Adipocyte (in vitro differentiated cells): ENCODE measurements around the gene DAB2.
"Not testable (repeated sequence)": the region's sequence is repeated elsewhere in the genome, so short reads cannot be mapped to it uniquely, and the experiment has no call there.

Experiments used
- DNase-seq: peaks from one replicate; pipeline ENCODE4 v3.0.0-alpha.2; 2015; ENCODE audit warnings: low read depth
- H3K27me3 ChIP-seq: replicated peaks from 2 replicates; pipeline ENCODE4 v1.7.0; 2013; ENCODE audit warnings: mild to moderate bottlenecking, low read length, moderate library complexity; ENCODE audit not compliant: control insufficient read depth, insufficient read depth
- H3K36me3 ChIP-seq: 2 replicates; pipeline ENCODE4 v1.7.0; 2013; ENCODE audit warnings: low read length, mild to moderate bottlenecking, moderate library complexity; ENCODE audit not compliant: control insufficient read depth, insufficient read depth, severe bottlenecking
- H3K4me1 ChIP-seq: 2 replicates; pipeline ENCODE4 v1.7.0; 2013; ENCODE audit warnings: mild to moderate bottlenecking, low read length, moderate library complexity; ENCODE audit not compliant: control insufficient read depth, insufficient read depth
- H3K4me3 ChIP-seq: 2 replicates; pipeline ENCODE4 v1.7.0; 2013; ENCODE audit warnings: mild to moderate bottlenecking, low read length, moderate library complexity
- H3K9ac ChIP-seq: 2 replicates; pipeline ENCODE4 v1.7.0; 2013; ENCODE audit warnings: mild to moderate bottlenecking, low read length, moderate library complexity
- H3K9me3 ChIP-seq: 2 replicates; pipeline ENCODE4 v1.7.0; 2013; ENCODE audit warnings: mild to moderate bottlenecking, low read length, moderate library complexity; ENCODE audit not compliant: control insufficient read depth

The DAB2 gene

DNA sequence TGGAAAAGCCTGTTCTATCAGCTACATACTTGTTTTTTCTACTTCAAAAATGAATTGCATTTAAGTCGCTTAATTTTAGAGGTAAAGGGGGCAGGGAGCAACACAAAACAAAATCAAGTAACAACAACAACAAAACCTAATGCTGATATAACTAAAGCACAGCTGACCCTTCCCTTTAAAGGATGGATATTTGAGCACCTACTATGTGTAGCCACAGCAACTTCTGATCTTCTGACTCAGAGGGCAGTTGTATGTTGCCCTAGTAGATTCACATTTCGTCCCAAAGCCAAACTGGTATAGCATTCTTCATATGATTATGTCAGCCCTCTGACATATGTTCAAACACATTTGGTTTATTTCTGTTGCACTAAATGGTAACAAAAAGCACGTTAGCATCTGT lies 6.8 kb downstream of the DAB2 start:
- H3K4me1 ChIP-seq, result peaks cover 95% of the 10 kb centered on the region
- H3K36me3 ChIP-seq, result peaks cover 50% of the 10 kb centered on the region
- H3K27me3 ChIP-seq, result no peaks in the 10 kb centered on the region
- H3K4me3 ChIP-seq, result peak overlapping the region; percentile 96
- peak overlapping the region; percentile 98 for H3K9ac ChIP-seq
- DNase-seq, result no peak
- no peaks in the 10 kb centered on the region for H3K9me3 ChIP-seq

- Histone ChIP-seq H3K36me3 (peaks cover 60% of the 10 kb centered on the region), H3K27me3 (no peaks in the 10 kb centered on the region), H3K9me3 (no peaks in the 10 kb centered on the region), H3K4me3 (peak overlapping the region; percentile 34), H3K9ac (peak overlapping the region; percentile 28), H3K4me1 (peaks cover 96% of the 10 kb centered on the region)
- DNase-seq, result no peak
These were observed 9.6 kb downstream of the DAB2 start for GRCh38 chr5:39415201-39415600.

DNA sequence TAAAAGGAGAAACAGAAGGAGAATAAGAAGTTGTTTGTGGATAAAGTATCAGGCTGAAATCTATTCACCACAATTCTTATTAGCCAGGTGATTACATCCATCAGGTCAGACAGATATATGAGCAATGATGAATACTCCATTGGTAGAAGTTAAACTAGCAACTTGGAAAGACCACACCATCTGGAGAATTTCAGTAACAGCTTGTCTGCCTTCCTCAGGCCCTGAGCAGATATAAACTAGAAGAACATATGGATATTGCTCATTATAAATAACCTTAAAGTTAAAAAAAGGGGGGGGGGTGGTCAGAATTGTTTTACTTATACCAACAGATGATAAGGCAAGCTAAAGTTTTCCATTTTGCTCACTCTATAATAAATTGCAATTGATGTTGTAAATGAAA lies 10.4 kb downstream of the DAB2 start:
- peaks cover 60% of the 10 kb centered on the region for H3K36me3 ChIP-seq

DNA sequence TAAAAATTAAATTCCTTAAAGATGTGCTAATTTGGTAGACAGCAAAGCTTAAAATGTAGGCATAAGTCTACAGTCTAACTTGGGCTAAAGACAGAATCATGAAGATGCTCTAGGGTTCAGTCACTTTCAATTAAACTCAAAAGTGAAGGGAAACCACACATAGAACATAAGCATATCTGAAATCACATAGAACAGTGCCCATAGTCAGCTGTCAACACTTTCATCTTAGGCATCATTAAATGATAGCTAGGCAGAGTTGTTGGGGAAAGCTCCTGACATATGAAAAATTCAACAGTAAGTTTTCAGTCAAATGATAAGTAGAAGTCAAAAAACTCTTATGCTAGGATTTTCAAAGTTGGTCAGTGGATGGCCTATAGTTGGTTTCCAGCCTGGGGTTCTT lies 11.0 kb downstream of the DAB2 start:
- peaks cover 60% of the 10 kb centered on the region for H3K36me3 ChIP-seq
- peaks cover 96% of the 10 kb centered on the region for H3K4me1 ChIP-seq
- no peak overlapping the region for H3K9ac ChIP-seq
- H3K27me3 ChIP-seq, result no peaks in the 10 kb centered on the region
- H3K4me3 ChIP-seq, result peak overlapping the region; percentile 28
- no peaks in the 10 kb centered on the region for H3K9me3 ChIP-seq
- no peak for DNase-seq

More for the DNA sequence above, 10.4 kb downstream of the DAB2 start:
- H3K27me3 ChIP-seq, result no peaks in the 10 kb centered on the region
- H3K9ac ChIP-seq, result peak overlapping the region; percentile 11
- DNase-seq, result no peak
- H3K9me3 ChIP-seq, result no peaks in the 10 kb centered on the region
- no peak overlapping the region for H3K4me3 ChIP-seq
- H3K4me1 ChIP-seq, result peaks cover 96% of the 10 kb centered on the region

- DNase-seq, result no peak
- peaks cover 67% of the 10 kb centered on the region for H3K36me3 ChIP-seq
- no peaks in the 10 kb centered on the region for H3K27me3 ChIP-seq
- peaks cover 96% of the 10 kb centered on the region for H3K4me1 ChIP-seq
- H3K4me3 ChIP-seq, result peak overlapping the region; percentile 28
- peak overlapping the region; percentile 47 for H3K9ac ChIP-seq
- H3K9me3 ChIP-seq, result no peaks in the 10 kb centered on the region
These were observed 11.9 kb downstream of the DAB2 start for GRCh38 chr5:39412721-39413394.

DNA sequence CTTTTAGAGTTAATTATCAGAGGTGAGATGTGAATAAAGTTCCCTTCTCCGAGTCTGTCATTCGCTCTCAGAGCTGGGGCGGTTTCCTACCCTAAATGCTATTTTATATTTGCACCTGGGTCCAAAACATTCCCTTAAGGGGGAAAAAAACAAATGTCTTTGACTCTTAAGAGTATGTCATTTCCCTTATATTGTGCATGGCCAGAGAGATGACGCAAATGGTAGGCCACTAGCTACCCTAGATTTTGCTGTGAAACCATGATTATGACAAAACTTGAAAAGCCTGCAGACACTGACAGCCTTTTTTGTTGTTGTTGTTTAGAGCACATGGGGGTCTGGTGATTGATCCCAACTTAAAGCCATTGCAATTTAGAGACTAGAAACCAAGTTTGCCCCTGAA lies 12.8 kb downstream of the DAB2 start:
- H3K4me3 ChIP-seq, result peak overlapping the region; percentile 67
- peaks cover 99% of the 10 kb centered on the region for H3K4me1 ChIP-seq
- H3K9me3 ChIP-seq, result no peaks in the 10 kb centered on the region
- peaks cover 67% of the 10 kb centered on the region for H3K36me3 ChIP-seq
- H3K27me3 ChIP-seq, result no peaks in the 10 kb centered on the region
- H3K9ac ChIP-seq, result peak overlapping the region; percentile 51
- DNase-seq, result no peak

GRCh38 chr5:39411061-39411460 lies 13.7 kb downstream of the DAB2 start:
- H3K27me3 ChIP-seq, result no peaks in the 10 kb centered on the region
- peaks cover 92% of the 10 kb centered on the region for H3K4me1 ChIP-seq
- peak; percentile 84 for DNase-seq
- peaks cover 65% of the 10 kb centered on the region for H3K36me3 ChIP-seq
- peak overlapping the region; percentile 67 for H3K4me3 ChIP-seq
- H3K9ac ChIP-seq, result peak overlapping the region; percentile 51
- H3K9me3 ChIP-seq, result no peaks in the 10 kb centered on the region

DNA sequence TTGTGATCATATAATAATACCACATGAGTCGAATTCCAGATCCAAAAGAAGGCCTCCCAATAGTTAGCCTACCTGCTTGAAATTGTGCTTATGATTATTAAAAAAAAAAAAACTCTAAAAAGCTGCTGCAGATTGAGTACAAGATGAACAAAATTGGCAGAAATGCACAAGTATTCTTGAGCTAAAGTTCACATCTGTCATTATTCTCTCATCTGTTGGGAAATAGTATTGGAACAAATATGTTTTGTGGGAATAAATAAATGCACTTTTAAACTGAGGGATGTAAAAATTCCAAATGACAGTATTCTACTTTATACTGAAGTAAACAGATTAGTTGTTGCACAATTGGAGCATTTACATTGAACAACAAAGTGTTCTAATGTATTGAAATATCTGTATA lies 15.7 kb downstream of the DAB2 start:
- peaks cover 60% of the 10 kb centered on the region for H3K36me3 ChIP-seq
- peak; percentile 47 for DNase-seq
- H3K9ac ChIP-seq, result peak overlapping the region; percentile 74
- no peaks in the 10 kb centered on the region for H3K9me3 ChIP-seq
- no peaks in the 10 kb centered on the region for H3K27me3 ChIP-seq
- peak overlapping the region; percentile 53 for H3K4me3 ChIP-seq
- H3K4me1 ChIP-seq, result peaks cover 83% of the 10 kb centered on the region

GRCh38 chr5:39405083-39405843 lies 19.5 kb downstream of the DAB2 start:
- no peaks in the 10 kb centered on the region for H3K9me3 ChIP-seq
- peaks cover 78% of the 10 kb centered on the region for H3K4me1 ChIP-seq
- no peak overlapping the region for H3K4me3 ChIP-seq
- H3K27me3 ChIP-seq, result no peaks in the 10 kb centered on the region
- H3K9ac ChIP-seq, result no peak overlapping the region
- no peak for DNase-seq
- peaks cover 53% of the 10 kb centered on the region for H3K36me3 ChIP-seq

- DNase-seq, H3K9ac ChIP-seq, H3K4me3 ChIP-seq, H3K9me3 ChIP-seq, H3K27me3 ChIP-seq: not testable (repeated sequence)
- peaks cover 75% of the 10 kb centered on the region for H3K4me1 ChIP-seq
- peaks cover 53% of the 10 kb centered on the region for H3K36me3 ChIP-seq
These were observed 21.0 kb downstream of the DAB2 start for GRCh38 chr5:39403761-39404160.

DNA sequence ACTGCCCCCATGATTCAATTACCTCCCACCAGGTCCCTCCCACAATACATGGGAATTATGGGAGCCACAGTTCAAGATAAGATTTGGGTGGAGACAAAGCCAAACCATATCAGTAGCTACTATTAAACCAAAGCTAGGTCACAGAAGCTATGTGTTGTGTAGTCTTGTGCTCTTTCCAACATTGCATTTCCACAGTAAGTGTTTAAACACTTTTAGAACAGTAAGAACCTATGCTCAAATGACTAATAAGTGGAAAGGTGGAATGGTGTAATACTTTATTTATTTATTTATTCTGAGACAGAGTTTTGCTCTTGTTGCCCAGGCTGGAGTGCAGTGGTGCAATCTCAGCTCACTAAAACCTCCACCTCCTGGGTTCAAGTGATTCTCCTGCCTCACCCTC lies 22.6 kb downstream of the DAB2 start:
- peaks cover 45% of the 10 kb centered on the region for H3K36me3 ChIP-seq
- not testable (repeated sequence) for H3K9me3 ChIP-seq, DNase-seq, H3K4me3 ChIP-seq, H3K9ac ChIP-seq, H3K27me3 ChIP-seq
- H3K4me1 ChIP-seq, result peaks cover 75% of the 10 kb centered on the region
